NCI-H345 treated with DMSO at 0.1 percent for 48 hours (cell line): ENCODE data around the gene ELANE.

Experiments used
- DNase-seq: peaks from one replicate; lab custom pipeline; 2025; ENCODE audit not compliant: unreplicated experiment; lab: John Stamatoyannopoulos, UW

ELANE gene

DNA sequence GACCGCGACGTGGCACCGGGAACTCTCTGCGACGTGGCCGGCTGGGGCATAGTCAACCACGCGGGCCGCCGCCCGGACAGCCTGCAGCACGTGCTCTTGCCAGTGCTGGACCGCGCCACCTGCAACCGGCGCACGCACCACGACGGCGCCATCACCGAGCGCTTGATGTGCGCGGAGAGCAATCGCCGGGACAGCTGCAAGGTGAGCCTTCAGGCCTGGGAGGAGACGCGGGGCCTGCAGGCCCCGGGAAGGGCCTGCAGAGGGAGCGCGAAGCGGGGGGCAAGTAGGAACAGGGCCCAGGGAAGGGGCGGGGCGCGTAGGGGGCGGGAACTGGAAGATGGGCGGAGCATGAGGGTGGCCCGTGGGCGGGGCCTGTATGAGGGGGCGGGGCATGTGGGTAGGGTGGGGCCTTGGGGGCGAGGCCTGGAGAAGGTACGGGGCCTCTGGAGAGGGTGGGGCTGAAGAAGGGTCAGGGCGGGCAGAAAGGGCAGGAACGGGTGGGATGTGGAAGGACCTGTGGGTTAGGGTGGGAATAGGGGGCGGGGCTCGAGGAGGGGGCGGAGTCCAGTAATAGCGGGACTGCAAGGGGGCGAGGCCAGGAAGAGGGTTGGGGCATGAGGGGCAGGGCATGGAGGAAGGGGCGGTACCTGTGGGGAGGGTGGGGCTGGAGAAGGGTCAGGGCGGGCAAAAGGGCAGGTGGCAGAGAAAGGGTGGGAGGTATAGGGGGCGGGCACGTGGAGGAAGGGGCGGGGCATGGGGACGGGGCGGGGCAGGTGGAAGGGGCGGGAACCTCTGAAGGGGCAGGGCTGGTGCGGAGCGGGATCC lies 9.9 kb downstream of the ELANE start:
- DNase-seq = no peak

DNA sequence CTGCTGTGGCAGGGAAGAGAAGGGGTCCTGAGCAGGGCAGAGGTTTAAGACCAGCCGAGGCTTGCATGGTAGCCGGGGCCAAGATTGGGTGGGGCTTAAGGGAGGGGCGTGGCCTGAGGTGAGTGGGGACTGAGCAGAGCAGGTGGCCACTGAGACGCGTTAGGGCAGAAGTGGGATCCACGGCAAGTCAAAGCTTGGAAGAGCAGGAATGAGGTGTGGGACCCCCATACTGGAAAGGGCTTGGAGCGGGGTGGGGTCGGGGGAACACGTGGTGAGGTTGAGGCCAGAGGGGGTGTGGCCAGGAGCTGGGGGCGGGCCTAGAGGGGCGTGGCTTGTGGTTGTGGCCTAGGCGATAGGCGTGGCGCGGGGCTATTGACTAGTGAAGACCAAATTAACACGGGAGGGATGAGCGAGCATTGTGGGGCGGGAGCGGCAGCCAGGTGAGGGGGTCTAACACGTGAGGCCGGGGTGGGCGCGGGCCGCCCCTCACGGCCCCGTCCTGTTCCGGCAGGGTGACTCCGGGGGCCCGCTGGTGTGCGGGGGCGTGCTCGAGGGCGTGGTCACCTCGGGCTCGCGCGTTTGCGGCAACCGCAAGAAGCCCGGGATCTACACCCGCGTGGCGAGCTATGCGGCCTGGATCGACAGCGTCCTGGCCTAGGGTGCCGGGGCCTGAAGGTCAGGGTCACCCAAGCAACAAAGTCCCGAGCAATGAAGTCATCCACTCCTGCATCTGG lies 10.6 kb downstream of the ELANE start:
- DNase-seq = no peak

DNA sequence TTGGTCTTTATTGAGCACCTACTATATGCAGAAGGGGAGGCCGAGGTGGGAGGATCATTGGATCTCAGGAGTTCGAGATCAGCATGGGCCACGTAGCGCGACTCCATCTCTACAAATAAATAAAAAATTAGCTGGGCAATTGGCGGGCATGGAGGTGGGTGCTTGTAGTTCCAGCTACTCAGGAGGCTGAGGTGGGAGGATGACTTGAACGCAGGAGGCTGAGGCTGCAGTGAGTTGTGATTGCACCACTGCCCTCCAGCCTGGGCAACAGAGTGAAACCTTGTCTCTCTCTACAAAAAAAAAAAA lies 11.2 kb downstream of the ELANE start:
- no peak for DNase-seq

DNA sequence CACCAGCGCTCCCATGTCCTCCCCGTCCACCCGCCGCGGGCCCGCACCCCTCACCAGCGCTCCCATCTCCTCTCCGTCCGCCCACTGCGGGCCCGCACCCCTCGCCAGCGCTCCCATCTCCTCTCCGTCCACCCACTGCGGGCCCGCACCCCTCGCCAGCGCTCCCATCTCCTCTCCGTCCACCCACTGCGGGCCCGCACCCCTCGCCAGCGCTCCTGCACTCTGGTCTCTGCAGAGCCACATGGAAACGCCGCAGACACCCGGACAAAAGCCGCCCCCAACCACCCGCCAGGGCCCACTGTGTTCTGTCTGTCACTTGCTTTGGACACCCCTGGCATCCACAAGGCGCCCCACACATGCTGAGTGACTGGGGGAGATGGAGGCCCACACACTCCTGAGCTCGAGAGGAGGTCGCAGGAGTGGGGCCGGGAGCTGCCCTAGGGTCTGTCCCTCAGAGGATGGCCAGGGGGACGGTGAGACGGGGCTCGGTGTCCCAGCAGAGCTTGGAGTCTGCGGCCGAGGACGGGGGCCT lies 14.7 kb downstream of the ELANE start:
- no peak for DNase-seq

DNA sequence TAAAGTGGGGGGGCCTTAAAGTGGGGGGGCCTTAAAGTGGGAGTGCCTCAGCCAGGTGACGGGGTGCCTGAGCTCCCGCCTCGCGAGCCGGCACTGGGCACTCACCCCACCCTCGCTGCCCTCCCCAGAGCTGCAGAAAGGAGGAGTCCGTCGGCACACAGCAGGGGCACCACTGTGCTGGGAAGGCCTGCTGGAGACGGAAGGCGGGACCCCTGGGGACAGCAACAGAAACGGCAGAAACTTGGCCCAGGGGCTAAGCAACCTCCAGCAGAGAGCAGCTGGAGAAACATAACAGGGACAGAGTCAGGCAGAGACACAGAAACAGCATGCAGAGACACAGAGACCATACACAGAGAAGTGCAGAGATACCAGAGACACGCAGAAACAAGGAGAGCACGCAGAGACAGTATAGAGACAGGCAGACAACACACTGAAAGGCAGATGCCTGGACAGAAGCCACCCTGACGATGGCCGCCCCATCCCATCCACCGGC lies 15.2 kb downstream of the ELANE start:
- DNase-seq = no peak

DNA sequence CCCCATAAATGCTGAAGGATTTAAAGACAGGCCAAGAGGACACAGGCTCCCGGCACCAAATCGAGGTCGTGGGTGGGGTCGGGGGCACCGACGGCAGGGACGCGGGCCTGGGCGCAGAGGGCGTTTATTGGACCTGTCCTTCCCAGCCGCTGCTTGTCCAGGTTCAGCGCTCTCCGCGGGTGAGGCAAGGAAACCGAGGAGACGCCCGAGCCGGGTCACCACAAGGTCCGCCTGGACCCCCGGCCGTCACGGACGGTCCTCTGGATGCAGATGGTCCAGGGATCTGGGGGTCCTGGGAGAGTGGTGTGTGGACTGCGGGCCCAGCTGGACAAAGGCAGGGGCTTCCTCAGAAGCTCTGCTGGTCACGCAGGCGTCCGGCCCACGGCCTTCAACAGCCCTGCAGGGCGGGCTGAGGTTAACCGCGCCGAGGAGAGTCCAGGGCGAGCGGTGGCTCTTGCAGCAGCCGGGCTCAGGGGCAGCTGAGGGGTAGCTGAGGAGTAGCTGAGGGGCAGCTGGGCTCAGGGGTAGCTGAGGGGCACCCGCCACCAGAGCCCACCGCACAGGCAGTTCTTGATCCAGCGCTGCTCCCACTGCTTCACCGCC lies 15.9 kb downstream of the ELANE start:
- no peak for DNase-seq

DNA sequence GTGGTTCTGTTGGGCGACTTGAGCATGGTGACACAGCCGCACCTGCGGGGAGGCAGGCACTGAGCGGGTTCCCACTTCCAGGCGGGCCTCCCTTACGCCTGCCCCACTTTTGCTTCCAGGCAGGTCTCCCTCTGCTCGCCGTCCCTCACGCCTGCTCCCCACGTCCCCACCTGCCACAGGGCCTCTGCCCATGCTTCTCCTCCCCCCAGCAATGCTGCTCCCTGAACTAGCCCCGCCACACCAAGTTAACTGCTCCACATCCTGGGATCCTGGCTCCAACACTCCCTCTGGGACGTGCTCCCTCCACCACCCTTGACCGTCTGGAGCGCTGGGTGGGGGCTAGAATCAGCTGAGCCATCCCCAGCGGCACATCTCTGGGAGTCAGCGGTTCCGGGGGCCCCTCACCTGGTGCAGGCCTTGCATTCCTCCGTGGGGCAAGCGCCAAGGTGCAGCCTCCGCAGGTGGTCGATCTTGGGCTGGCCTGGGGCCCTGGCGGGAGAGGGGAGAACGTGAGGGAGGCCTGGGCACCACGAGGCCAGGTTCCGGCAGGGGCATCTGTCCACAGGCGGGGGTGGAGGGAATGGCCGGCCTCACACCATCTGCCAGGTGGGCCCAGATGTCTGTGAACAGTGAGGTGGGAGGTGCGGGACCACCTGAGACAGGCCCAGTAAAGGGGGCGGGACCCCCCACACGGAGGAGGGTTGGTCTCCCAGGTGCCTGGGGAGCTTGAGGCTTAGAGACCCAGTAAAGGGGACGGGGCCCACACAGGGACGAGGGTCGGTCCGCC lies 16.5 kb downstream of the ELANE start:
- no peak for DNase-seq

DNA sequence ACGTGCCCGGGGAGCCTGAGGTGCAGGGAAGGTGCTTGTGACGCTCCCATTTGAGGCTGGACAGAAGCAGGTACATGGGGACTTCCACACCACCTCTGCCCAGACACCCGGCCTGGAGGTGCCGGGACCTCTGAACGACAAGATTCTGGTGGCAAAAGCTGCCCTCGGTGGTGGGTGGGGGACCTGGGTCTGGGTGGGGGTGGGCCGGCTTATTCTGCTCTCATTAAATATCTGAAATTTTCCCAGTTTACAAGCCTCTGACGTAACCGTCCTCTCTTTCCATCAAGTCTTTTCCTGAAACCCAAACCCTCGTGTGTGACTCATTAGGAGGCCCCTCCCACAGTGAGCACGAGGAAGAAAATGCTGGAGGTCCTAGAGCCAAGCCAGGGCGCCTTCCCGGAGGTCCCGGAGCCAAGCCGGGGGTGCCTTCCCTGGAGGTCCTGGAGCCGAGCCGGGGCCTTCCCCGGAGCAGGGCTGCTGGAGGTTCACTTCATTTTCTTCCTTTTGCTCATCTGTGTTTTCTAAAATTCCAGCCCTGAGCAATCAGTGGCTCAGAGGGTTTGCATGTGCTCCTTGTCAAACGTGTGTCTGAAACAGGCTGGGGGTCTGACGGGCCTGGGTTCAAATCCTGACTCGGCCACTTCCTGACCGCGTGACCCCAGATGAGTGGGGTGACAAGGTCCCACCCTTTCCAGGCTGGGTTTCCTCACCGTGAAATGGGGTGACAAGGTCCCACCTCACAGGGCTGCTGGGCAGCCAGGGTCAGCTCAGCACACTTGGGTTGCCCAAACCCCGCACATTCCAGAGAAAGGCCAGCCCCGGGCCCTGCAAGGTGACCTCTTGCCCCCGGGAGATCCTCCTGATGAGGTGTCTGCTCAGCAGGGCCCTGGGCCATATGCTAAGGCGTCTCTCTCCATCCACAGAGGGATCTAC lies 17.4 kb downstream of the ELANE start:
- DNase-seq = no peak

DNA sequence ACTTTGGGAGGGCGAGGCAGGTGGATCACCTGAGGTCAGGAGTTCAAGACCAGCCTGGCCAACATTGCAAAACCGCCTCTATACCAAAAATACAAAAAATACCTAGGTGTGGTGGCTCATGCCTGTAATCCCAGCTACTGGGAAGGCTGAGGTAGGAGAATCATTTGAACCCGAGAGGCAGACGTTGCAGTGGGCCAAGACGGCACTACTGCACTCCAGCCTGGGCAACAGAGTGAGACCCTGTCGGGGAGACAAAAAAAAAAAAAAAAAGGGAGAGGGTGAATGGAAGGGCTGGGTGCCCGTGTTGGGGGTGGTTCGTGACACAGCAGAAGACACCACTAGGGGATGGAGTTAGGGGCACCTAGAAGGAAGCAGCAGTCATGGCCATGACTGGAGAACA lies 18.2 kb downstream of the ELANE start:
- DNase-seq = no peak

DNA sequence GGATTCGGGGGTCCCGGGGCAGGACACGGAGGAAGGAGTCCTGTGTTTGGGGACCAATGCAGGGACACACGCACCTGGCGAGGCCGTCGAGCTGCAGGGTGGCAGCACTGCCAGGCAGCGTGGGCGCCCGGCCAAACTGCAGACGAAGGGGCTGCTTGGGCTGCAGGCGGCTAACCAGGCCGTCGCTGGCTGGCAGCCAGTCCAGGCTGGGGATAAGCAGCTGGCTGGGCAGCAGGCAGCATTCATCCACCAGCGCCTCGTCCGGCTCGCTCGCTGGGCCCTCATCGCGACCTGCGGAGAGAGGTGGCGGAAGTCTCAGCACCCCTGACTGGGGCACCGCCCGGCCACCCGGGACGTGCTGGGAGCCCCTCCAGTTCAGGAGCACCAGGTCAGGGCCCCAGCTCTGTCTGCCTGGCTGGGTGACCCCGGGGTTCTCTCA lies 18.9 kb downstream of the ELANE start:
- peak; percentile 22 for DNase-seq

DNA sequence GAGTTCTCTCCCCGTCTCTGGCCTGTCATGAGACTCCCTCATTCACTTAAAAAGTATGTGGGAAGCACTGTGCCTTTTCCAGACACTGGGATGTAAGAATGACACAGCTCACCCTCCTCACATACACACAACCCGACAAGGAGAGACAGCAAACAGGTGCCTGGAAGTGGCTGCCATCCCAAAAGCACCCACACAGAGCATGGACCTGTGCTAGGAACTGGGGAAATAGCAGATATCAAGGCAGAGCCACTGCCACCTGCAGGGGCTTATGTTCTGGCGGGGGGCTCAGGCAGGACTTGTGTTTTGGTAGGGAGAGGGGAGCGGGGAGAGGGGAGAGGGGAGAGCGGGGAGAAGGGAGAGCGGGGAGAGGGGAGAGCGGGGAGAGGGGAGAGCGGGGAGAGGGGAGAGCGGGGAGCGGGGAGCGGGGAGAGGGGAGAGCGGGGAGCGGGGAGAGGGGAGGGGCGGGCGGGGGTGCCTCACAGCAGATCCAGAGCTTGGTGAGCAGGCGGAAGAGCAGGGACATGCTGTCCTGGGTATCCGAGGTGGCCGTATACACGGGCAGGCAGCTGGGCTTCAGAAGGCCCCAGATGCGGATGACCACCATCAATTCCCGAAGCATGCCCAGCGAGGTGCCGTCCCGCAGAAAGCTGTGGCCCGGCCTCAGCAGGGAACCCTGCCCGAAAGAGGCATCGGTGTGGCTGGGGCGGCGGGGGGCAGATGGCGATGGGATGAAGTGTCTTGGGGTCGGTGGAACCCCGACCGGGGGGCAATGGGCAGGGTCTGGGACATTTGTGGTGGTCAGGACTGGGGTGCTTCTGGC lies 19.6 kb downstream of the ELANE start:
- no peak for DNase-seq

DNA sequence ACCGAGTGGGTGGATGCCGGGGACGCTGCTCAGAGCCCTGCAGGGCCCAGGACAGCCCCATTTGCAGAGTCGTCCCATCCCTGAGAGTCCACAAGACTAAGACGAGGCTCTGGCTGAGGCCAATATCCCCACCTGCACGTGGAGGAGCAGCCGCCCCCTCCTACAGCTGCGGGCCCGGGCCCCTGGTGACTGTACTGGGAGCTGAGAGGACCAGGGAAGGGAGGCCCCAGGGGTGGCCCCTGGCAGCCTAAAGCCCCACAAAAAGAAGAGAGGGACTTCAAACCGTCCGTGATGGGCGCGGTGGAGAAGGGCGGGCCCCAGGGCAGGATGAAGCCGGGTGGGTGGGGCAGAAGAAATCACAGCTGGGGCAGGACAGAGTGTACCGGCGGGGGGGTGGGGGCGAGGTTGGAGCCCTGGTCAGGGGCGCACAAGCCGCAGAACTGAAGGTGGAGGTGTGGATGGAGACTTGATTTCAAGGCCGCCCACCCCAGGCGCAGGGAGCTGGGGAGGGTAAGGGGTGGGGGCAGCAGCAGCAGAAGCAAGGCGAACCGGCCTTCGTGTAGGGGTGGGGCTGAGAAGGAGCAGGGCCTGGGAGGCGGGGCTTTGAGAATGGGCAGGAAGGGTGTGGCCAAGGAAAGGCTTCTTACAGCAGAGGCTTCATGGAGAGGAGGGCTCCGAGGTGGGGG lies 20.3 kb downstream of the ELANE start:
- no peak for DNase-seq

DNA sequence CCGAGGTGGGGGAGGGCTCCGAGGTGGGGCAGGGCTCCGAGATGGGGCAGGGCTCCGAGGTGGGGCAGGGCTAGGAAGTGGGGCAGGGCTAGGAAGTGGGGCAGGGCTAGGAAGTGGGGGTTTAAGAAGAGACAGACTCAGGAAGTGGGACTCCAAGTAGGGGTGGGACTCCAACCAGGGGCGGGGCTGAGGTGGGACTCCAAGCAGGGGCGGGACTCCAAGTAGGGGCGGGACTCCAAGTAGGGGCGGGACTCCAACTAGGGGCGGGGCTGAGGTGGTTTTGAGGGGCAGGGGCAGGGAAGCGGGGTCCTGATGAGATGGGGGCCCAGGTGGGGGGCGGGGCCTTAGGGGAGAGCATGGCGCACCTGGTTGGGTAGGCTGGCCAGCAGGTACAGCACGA lies 21.0 kb downstream of the ELANE start:
- no peak for DNase-seq

DNA sequence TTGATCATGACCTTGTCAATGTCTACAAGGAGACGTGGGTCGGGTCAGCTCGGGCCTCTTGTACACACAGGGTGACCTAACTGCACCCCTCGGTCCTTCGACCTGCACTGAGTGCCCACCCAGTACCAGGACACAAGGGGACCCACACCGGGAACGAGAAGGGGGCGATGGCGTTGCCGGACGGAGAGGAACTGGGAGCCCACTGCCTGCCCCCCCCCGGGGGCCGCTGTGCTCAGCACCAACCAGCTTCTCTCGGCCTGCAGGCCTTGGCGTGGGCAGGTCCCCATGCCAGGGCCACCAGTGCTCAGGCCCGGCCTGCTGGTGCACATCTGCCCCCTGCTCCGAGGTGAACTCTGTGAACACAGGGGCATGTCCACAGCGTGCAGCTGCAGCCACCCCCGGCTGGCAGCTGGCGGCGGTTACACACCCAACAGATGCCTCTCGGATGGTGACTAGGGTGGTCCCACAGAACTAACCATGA lies 21.5 kb downstream of the ELANE start:
- no peak for DNase-seq

DNA sequence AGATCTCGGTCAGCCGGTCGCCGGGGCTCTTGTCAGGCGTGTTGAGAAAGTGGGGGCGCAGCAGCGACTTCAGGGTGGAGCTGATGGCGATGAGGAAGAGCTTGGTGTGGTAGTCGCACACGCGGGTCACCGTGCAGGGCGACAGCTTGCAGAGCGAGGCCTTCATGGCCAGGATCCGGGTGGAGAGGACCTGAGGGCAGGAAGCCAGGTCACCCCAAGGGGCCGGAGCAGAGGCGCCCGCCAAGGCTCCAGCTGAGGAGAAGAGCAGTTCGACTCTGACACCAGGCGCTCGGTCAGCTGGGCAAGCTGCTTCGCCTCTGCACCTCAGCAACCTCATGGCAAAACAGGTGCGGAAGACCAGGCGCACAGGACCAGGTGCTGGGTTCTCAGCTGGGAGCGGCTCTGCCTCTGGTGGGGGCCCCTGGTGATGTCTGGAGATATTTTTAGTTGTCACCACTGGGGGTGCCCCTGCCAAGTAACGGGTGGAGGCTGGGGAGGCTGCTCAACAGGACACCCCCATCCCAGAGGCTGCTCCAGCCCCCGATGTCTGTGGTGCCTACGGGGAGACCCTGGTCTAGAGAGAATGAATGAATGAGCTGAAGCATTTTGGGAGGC lies 23.3 kb downstream of the ELANE start:
- DNase-seq = no peak

DNA sequence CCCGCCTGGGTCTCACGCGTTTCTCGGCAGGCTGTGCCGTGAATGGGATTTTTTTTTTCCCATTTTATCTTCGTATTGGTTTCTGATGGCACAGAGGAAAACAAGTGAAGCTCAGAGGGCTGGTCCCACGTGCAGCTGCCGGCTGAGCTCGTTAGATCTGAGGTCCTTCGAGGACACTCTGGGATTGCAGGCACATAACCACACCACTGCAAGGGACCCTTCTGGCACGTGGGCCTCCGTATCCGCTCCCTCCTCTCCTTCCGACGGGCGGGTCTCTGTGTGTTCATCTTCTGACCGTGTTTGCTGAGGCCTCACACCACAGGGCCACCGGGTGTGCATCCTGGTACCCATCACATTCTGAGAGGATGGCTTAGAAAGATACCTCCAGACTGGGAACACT lies 24.0 kb downstream of the ELANE start:
- no peak for DNase-seq

DNA sequence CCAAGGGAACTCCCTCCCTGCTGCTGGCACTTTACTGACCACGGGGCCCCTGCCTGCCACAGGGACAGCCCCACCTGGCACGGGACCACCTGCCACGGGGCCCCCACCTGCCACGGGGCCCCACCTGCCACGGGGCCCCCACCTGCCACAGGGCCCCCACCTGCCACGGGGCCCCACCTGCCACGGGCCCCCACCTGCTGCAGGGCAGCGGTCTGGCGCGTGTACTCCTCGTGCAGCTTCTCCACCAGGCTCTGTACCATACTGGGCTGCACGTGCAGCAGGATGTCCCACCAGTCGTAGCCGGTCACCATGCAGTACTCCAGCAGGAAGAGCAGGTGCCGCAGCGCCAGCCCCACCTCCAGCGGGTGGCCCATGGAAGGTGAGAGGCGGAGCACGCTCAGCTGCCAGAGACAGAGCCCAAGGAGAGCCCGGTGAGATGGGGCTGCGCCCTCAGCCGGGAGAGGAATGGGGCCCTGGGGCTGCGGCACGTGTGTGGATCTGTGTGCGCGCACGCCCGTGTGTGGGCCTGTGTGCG lies 24.7 kb downstream of the ELANE start:
- DNase-seq = no peak
